GM12873 (cell line): Measurements from ENCODE around the gene HHATL.

Experiments used
- CTCF ChIP-seq: IDR thresholded peaks from 2 replicates; pipeline ENCODE4 v1.5.1; 2012; ENCODE audit warnings: low read depth, mild to moderate bottlenecking, moderate library complexity, low read length, control low read depth; ENCODE audit not compliant: insufficient read depth; ENCODE audit errors: missing control alignments

Gene HHATL

GRCh38 chr3:42711491-42712343 lies 9.1 kb upstream of the HHATL start:
- no peak for TF ChIP-seq CTCF

- no peak for TF ChIP-seq CTCF
Measured at GRCh38 chr3:42710323-42711021, 7.9 kb upstream of the HHATL start.

GRCh38 chr3:42709621-42710020 lies 7.0 kb upstream of the HHATL start:
- no peak for TF ChIP-seq CTCF

GRCh38 chr3:42708611-42709151 lies 6.1 kb upstream of the HHATL start:
- no peak for TF ChIP-seq CTCF

- TF ChIP-seq CTCF = no peak
Measured at GRCh38 chr3:42707620-42708355, 5.2 kb upstream of the HHATL start.

- no peak for TF ChIP-seq CTCF
Measured at GRCh38 chr3:42706721-42707619, 4.4 kb upstream of the HHATL start.
